Measurements from ENCODE around the gene CEBPZ. TPM values are rescaled to one million over a fixed set of nuclear protein-coding genes. Genes with fewer than 3 reads are reported as not detected.

Gene CEBPZ, protein sequence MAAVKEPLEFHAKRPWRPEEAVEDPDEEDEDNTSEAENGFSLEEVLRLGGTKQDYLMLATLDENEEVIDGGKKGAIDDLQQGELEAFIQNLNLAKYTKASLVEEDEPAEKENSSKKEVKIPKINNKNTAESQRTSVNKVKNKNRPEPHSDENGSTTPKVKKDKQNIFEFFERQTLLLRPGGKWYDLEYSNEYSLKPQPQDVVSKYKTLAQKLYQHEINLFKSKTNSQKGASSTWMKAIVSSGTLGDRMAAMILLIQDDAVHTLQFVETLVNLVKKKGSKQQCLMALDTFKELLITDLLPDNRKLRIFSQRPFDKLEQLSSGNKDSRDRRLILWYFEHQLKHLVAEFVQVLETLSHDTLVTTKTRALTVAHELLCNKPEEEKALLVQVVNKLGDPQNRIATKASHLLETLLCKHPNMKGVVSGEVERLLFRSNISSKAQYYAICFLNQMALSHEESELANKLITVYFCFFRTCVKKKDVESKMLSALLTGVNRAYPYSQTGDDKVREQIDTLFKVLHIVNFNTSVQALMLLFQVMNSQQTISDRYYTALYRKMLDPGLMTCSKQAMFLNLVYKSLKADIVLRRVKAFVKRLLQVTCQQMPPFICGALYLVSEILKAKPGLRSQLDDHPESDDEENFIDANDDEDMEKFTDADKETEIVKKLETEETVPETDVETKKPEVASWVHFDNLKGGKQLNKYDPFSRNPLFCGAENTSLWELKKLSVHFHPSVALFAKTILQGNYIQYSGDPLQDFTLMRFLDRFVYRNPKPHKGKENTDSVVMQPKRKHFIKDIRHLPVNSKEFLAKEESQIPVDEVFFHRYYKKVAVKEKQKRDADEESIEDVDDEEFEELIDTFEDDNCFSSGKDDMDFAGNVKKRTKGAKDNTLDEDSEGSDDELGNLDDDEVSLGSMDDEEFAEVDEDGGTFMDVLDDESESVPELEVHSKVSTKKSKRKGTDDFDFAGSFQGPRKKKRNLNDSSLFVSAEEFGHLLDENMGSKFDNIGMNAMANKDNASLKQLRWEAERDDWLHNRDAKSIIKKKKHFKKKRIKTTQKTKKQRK
- polyA plus RNA-seq (2011; rRNA removed) (3.7 and 9.0 TPM in 2 replicates), polyA minus RNA-seq (2011; rRNA and poly(A)+ RNA removed) (6.0 and 6.9 TPM in 2 replicates)

DNA sequence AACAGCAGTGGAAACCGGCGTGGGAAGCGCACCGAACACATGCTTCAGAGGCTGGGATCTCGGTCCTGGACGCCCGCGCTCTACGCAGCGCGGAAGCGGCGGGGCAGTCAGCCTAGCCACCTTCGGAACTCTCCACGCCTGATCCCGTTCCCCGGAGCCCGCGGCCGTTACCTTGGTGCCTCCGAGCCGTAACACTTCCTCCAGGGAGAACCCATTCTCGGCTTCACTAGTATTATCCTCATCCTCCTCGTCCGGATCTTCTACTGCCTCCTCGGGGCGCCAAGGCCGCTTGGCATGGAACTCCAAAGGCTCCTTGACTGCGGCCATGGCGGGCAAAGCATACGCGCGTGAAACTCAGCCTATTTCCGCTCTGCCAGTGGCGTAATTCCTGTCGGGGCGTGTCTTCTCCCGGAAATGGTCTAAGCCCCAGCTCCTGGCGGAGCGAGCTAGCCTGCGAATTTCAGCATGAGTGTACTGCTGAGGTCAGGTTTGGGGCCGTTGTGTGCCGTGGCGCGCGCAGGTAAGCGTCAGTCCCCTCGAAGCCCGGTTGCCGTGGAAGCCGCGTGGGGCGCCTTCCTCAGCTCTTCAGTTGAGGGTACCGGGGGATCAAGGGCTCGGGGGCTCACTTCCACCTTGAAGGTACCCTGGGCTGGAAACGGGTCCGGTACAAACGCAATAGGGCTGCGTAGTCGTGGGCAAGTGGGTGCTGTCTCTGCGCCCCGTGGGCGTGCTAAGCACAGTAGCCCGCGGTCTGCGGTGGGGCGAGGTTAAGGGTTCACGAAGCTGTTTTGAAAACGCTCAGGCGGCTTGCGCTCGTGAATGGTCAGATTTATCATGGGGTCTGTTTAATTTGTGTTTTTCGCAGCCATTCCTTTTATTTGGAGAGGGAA is at the start of gene CEBPZ, which contains the start of gene NDUFAF7:
Gene CEBPZ (minus strand): TSS at position 356 of the 890 bp plus-strand sequence. CDS start 29 bp downstream, at position 327.
Gene NDUFAF7 (plus strand): TSS at position 418 of the 890 bp plus-strand sequence. CDS start 48 bp downstream, at position 466.
- POLR2A ChIA-PET, result no interaction called here
- CTCF ChIA-PET, result interaction anchor here (1.3 kb wide), 1 partner anchor 62 kb away, joined by 4 read pairs; no protein-coding TSS in a partner anchor
- DNase-seq (ENCODE audit: low read depth), result peak; percentile 72
- TF ChIP-seq, protein P1, sequence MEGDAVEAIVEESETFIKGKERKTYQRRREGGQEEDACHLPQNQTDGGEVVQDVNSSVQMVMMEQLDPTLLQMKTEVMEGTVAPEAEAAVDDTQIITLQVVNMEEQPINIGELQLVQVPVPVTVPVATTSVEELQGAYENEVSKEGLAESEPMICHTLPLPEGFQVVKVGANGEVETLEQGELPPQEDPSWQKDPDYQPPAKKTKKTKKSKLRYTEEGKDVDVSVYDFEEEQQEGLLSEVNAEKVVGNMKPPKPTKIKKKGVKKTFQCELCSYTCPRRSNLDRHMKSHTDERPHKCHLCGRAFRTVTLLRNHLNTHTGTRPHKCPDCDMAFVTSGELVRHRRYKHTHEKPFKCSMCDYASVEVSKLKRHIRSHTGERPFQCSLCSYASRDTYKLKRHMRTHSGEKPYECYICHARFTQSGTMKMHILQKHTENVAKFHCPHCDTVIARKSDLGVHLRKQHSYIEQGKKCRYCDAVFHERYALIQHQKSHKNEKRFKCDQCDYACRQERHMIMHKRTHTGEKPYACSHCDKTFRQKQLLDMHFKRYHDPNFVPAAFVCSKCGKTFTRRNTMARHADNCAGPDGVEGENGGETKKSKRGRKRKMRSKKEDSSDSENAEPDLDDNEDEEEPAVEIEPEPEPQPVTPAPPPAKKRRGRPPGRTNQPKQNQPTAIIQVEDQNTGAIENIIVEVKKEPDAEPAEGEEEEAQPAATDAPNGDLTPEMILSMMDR (IDR thresholded peaks at IDR 0.05; ENCODE audit: insufficient read depth, low read depth, low read length), result 0 out of 2 replicates have a peak, but pooled peaks have one; percentile 5
- Histone ChIP-seq H3K27me3 (ENCODE audit: control insufficient read depth, insufficient read depth, low read length) (no peaks in the 10 kb centered on the region), H3K4me3 (ENCODE audit: low read depth, low read length) (peak within 1 kb of the TSS; percentile 97), H3K36me3 (ENCODE audit: control insufficient read depth, insufficient read depth, low read length) (peaks cover 8% of the 10 kb centered on the region; the same call in 1 of the 2 replicates)

DNA sequence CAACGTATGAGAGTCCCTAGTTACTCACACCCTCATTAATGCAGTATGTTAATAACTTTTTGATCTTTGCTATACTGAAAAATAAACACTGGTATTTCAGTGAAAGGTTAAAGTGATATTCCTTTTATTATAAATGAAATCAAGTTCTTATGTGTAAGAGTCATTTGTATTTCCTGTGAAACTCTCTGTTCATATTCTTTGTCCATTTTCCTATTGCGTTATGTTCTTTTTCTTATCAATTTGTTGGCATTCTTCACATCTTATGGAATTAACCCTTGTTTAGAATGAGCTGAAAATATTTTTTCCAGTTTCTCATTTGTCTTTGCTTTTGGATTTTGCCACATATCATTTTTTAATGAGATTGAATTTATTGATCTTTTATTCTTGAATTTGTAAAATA is 44.9 kb upstream of the CEBPZ start:
- CTCF ChIA-PET, result no interaction called here
- TF ChIP-seq, protein P1 (IDR thresholded peaks at IDR 0.05; ENCODE audit: insufficient read depth, low read depth, low read length), result no peak
- no peaks in the 10 kb centered on the region; the same call in 1 of the 2 replicates for H3K36me3 ChIP-seq (ENCODE audit: control insufficient read depth, insufficient read depth, low read length)
- no peak overlapping the region for H3K4me3 ChIP-seq (ENCODE audit: low read depth, low read length)
- POLR2A ChIA-PET, result no interaction called here
- no peaks in the 10 kb centered on the region for H3K27me3 ChIP-seq (ENCODE audit: control insufficient read depth, insufficient read depth, low read length)
- no peak for DNase-seq (ENCODE audit: low read depth)

DNA sequence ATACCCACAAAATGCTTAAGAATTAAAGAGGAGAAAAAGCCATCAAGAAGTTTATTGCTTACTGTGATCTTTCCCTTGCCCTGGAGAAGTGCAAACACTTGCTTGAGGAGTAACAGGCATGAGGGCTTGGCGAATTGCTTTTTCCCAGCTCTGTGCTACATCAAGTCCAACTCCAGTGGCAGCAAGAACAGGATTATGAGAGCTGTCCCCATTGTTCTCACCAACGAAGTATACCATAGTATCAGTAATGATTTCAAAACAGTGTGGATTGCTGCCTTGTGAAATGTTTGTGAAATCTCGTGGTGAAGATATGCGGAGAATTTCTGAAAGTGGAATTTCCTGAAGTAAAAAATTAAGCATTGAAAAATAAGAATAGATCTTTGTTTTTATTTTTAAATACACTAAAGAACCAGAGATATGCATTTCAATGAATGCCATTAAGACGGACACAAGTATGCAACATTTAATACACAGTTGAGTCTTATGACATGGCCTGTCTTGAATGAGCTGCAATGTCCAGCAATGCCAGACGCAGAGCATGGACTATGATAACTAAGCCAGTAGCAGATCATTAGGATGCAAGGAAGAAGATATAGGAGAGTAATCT is 43.1 kb upstream of the CEBPZ start:
- H3K4me3 ChIP-seq (ENCODE audit: low read depth, low read length), result no peak overlapping the region
- CTCF ChIA-PET, result interaction anchor here (0.6 kb wide), 1 partner anchor 95 kb away, joined by 3 read pairs; no protein-coding TSS in a partner anchor
- POLR2A ChIA-PET, result no interaction called here
- no peak for DNase-seq (ENCODE audit: low read depth)
- H3K36me3 ChIP-seq (ENCODE audit: control insufficient read depth, insufficient read depth, low read length), result no peaks in the 10 kb centered on the region; the same call in 1 of the 2 replicates
- TF ChIP-seq, protein P1 (IDR thresholded peaks at IDR 0.05; ENCODE audit: insufficient read depth, low read depth, low read length), result no peak
- H3K27me3 ChIP-seq (ENCODE audit: control insufficient read depth, insufficient read depth, low read length), result no peaks in the 10 kb centered on the region

DNA sequence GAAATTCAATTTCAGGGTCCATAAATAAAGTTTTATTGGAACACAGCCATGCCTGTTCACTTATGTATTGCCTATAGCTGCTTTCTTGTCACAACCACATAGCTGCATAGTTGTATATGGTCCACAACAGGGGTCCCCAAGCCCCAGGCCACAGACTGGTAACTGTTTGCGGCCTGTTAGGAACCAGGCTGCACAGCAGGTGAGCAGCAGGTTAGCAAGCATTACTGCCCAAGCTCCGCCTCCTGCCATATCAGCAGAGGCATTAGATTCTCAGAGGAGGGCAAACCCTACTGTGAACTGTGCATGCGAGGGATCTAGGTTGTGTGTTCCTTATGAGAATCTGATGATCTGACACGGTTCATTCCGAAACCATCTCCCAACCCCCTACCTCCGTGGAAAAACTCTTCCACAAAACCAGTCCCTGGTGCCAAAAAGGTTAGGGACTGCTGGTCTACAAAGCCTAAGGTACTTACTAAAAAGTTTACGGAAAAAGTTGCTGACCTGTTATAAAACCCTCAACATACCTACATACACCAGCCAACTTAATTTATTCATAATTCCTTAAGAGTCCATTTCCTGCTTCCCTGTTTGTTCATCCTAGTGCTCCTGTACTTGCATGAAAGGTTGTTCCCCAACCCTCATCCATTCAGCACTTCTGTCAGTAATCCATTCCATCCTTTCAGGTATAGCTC is 40.1 kb upstream of the CEBPZ start:
- no peaks in the 10 kb centered on the region; the same call in 1 of the 2 replicates for H3K36me3 ChIP-seq (ENCODE audit: control insufficient read depth, insufficient read depth, low read length)
- no peaks in the 10 kb centered on the region for H3K27me3 ChIP-seq (ENCODE audit: control insufficient read depth, insufficient read depth, low read length)
- ChIA-PET CTCF (no interaction called here), POLR2A (no interaction called here)
- TF ChIP-seq, protein P1 (IDR thresholded peaks at IDR 0.05; ENCODE audit: insufficient read depth, low read depth, low read length), result no peak
- no peak for DNase-seq (ENCODE audit: low read depth)
- H3K4me3 ChIP-seq (ENCODE audit: low read depth, low read length), result no peak overlapping the region

Measured in BJ (cell line).